Tibial nerve (tissue), 4 donors: ENCODE measurements around the gene ZFYVE28. TPM values are rescaled to one million over a fixed set of nuclear protein-coding genes. Genes with fewer than 3 reads are reported as not detected.
"Not testable (repeated sequence)": the region's sequence is repeated elsewhere in the genome, so short reads cannot be mapped to it uniquely, and the experiment has no call there.

Experiments used
- DNase-seq, 2 donors: peaks; one replicate each; pipeline ENCODE4 v3.0.0-alpha.2; 2019; ENCODE audit warnings: low spot score in 2 of 2
- H3K27ac ChIP-seq, 4 donors: fragments of 200-600 bp; sonication (generic) in 3 of 4; one replicate each; pipeline ENCODE4 v1.5.1; 2017 to 2019; ENCODE audit warnings: mild to moderate bottlenecking in 1 of 4
- H3K27me3 ChIP-seq, 2 donors: fragments of 200-600 bp; sonication (generic) in 1 of 2; one replicate each; pipeline versions ENCODE4 v1.5.1 to v1.6.0; 2017 to 2019
- H3K36me3 ChIP-seq, 3 donors: fragments of 200-600 bp; sonication (generic); one replicate each; pipeline ENCODE4 v1.5.1; 2018 to 2019
- H3K4me1 ChIP-seq, 4 donors: fragments of 200-600 bp; sonication (generic) in 3 of 4; one replicate each; pipeline ENCODE4 v1.5.1; 2017 to 2019
- H3K4me3 ChIP-seq, 4 donors: fragments of 200-600 bp; sonication (generic) in 3 of 4; one replicate each; pipeline ENCODE4 v1.5.1; 2017 to 2019; ENCODE audit warnings: mild to moderate bottlenecking in 1 of 4, moderate library complexity in 1 of 4
- H3K9me3 ChIP-seq, 4 donors: fragments of 200-600 bp; sonication (generic) in 3 of 4; one replicate each; pipeline ENCODE4 v1.5.1; 2017 to 2019
- CTCF ChIP-seq, 5 experiments: fragments of 200-600 bp in 3 of 5; fragments of 450-650 bp in 2 of 5; sonication (generic) in 3 of 5; IDR thresholded peaks; one replicate each; pipeline ENCODE4 v1.5.1; 2016 to 2019; ENCODE audit warnings: antibody characterized with exemption in 5 of 5, mild to moderate bottlenecking in 3 of 5, moderate library complexity in 2 of 5
- EP300 ChIP-seq, 2 donors: sonication (generic); formaldehyde crosslinking; IDR thresholded peaks; one replicate each; pipeline ENCODE4 v1.6.1; 2017; ENCODE audit warnings: antibody characterized with exemption in 2 of 2, mild to moderate bottlenecking in 1 of 2
- POLR2A ChIP-seq, 2 donors: fragments of 450-650 bp; IDR thresholded peaks; one replicate each; pipeline ENCODE4 v1.6.1; 2017; ENCODE audit warnings: antibody characterized with exemption in 2 of 2, mild to moderate bottlenecking in 2 of 2, moderate library complexity in 2 of 2
- WGBS, 2 donors: methylation state at CpG; one replicate each; pipeline ENCODE4 v1.1.5; 2018; 5-methylcytosine and 5-hydroxymethylcytosine counted together
- total RNA-seq, 4 donors: library from RNA; depleted of rRNA; stranded (reverse); fragments of >200 nt; gene quantifications; one replicate each; pipeline ENCODE4 v1.1.0, GENCODE V29; 2016

Gene ZFYVE28
- total RNA-seq, 4 donors from 2014 or later, result 16.2 to 44.4 (median 26.5) TPM

DNA sequence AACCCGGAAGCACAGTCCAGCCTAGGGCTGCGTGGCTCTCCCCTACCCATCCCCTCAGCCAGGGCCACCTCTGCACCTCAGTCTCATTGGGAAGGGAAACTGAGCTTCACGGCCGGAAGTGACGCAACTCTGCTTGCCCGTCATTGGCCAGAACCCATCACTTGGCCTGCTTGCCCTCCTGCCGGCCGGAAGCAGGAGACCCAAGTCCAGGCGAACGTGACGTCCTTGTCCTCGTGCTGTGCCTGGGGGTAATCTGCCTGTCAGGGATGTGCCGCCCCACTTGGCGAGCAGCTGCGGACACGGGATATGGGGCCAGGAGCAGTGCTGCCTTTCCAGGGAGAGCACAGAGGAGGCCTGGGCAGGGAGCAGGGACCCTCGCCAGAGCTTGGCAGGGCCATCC is 31.2 kb downstream of the ZFYVE28 start:
- Histone ChIP-seq H3K27me3 (no peaks in the 10 kb centered on the region), H3K9me3 (no peaks in the 10 kb centered on the region), H3K36me3 (no peaks in the 10 kb centered on the region), H3K4me1 (peaks cover 0 to 14% (median 0%) of the 10 kb centered on the region in 4 donors), H3K4me3 (no peak overlapping the region), H3K27ac (no peak overlapping the region)
- TF ChIP-seq CTCF (IDR thresholded peaks at IDR 0.05) (no peak), POLR2A (IDR thresholded peaks at IDR 0.05) (no peak), EP300 (IDR thresholded peaks at IDR 0.05) (no peak)
- 92 to 96% methylated on average over 6 to 17 of the region's 17 CpGs for WGBS, 2 donors
- no peak for DNase-seq

- no peaks in the 10 kb centered on the region for H3K27me3 ChIP-seq
- H3K4me3 ChIP-seq, result no peak overlapping the region
- WGBS, 2 donors, result 82 to 94% methylated on average over 19 of the region's 19 CpGs
- peaks cover 0 to under 1% (median 0%) of the 10 kb centered on the region in 4 donors for H3K9me3 ChIP-seq
- TF ChIP-seq POLR2A (IDR thresholded peaks at IDR 0.05) (no peak), EP300 (IDR thresholded peaks at IDR 0.05) (no peak), CTCF (IDR thresholded peaks at IDR 0.05) (no peak)
- H3K36me3 ChIP-seq, result no peaks in the 10 kb centered on the region
- H3K4me1 ChIP-seq, result peaks cover 0 to 14% (median 0%) of the 10 kb centered on the region in 4 donors
- no peak for DNase-seq
- H3K27ac ChIP-seq, result no peak overlapping the region
Measured at GRCh38 chr4:2386717-2387116, 31.7 kb downstream of the ZFYVE28 start.

DNA sequence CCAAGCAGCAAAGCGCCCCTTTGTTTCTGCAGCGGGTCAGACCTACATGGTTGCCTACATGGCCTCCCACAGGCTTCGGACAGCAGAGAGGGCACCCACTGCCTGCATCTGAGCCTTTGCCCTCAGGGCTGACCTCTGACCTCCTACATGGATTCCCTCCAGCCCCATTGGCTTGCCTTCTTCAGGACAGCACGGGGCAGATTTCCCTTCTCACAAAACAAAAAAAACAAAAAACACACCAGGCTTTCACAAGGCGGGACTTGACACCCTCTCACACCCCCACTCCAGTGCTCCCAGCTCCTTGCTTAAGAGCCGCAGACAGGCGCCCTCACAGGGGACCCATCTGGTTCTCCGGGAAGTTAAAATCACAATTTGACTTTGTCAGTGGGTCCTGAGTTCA is 32.9 kb downstream of the ZFYVE28 start:
- peaks cover 0 to 7% (median 0%) of the 10 kb centered on the region in 4 donors for H3K9me3 ChIP-seq
- H3K4me1 ChIP-seq, result peaks cover 0 to 14% (median 0%) of the 10 kb centered on the region in 4 donors
- H3K27me3 ChIP-seq, result no peaks in the 10 kb centered on the region
- no peak for TF ChIP-seq EP300 (IDR thresholded peaks at IDR 0.05)
- TF ChIP-seq CTCF (IDR thresholded peaks at IDR 0.05), result no peak
- TF ChIP-seq POLR2A (IDR thresholded peaks at IDR 0.05), result no peak
- no peak overlapping the region for H3K27ac ChIP-seq
- peaks cover 0 to 3% (median 0%) of the 10 kb centered on the region in 3 donors for H3K36me3 ChIP-seq
- DNase-seq, result no peak
- no peak overlapping the region for H3K4me3 ChIP-seq
- WGBS, 2 donors, result 36 to 59% methylated on average over 7 to 8 of the region's 8 CpGs

- H3K4me1 ChIP-seq, result peaks cover 0 to 14% (median 0%) of the 10 kb centered on the region in 4 donors
- no peak for TF ChIP-seq CTCF (IDR thresholded peaks at IDR 0.05)
- TF ChIP-seq EP300 (IDR thresholded peaks at IDR 0.05), result no peak
- TF ChIP-seq POLR2A (IDR thresholded peaks at IDR 0.05), result no peak
- 67 to 69% methylated on average over 6 of the region's 6 CpGs for WGBS, 2 donors
Measured at GRCh38 chr4:2384245-2384644, 34.2 kb downstream of the ZFYVE28 start.

DNA sequence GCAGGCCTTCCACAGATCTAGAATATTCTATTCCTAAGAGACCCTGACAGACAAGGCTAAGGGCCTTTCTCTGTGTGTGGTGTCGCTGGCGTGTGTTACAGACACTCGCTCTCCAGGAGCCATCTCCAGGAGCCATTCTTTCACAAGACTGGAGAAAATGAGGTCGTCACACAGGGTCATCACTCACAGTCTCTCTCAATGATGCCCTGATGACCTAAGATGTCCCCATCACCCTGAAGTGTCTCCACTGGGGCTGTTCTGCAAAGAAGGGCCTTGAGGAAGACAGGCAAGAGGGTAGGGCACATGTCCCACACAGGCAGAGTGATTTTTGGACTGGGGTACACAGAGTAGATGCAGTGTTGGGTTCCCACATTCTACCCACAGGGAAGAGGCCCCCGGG is 34.7 kb downstream of the ZFYVE28 start:
- Histone ChIP-seq H3K36me3 (peaks cover 0 to 3% (median 0%) of the 10 kb centered on the region in 3 donors), H3K9me3 (peaks cover 0 to 7% (median 0%) of the 10 kb centered on the region in 4 donors), H3K4me3 (no peak overlapping the region), H3K4me1 (peaks cover 0 to 9% (median 0%) of the 10 kb centered on the region in 4 donors), H3K27me3 (no peaks in the 10 kb centered on the region), H3K27ac (no peak overlapping the region)
- DNase-seq, result no peak
- TF ChIP-seq EP300 (IDR thresholded peaks at IDR 0.05) (no peak), POLR2A (IDR thresholded peaks at IDR 0.05) (no peak), CTCF (IDR thresholded peaks at IDR 0.05) (no peak)
- WGBS, 2 donors, result 91 to 98% methylated on average over 4 to 5 of the region's 5 CpGs

More at GRCh38 chr4:2384245-2384644, 34.2 kb downstream of the ZFYVE28 start:
- H3K36me3 ChIP-seq, result peaks cover 0 to 3% (median 0%) of the 10 kb centered on the region in 3 donors
- peaks cover 0 to 7% (median 0%) of the 10 kb centered on the region in 4 donors for H3K9me3 ChIP-seq
- H3K27me3 ChIP-seq, result no peaks in the 10 kb centered on the region
- H3K27ac ChIP-seq, result no peak overlapping the region
- DNase-seq, result no peak
- H3K4me3 ChIP-seq, result no peak overlapping the region

GRCh38 chr4:2383220-2383631 is 35.2 kb downstream of the ZFYVE28 start:
- H3K9me3 ChIP-seq, H3K27ac ChIP-seq, DNase-seq, H3K4me1 ChIP-seq, H3K36me3 ChIP-seq, H3K27me3 ChIP-seq, H3K4me3 ChIP-seq: not testable (repeated sequence)
- WGBS, 2 donors, result 91 to 93% methylated on average over 8 of the region's 8 CpGs

- not testable (repeated sequence) for H3K4me1 ChIP-seq, H3K4me3 ChIP-seq, H3K27me3 ChIP-seq, H3K27ac ChIP-seq, H3K36me3 ChIP-seq, H3K9me3 ChIP-seq, DNase-seq
- WGBS, 2 donors, result 72 to 77% methylated on average over 7 of the region's 7 CpGs
Measured at GRCh38 chr4:2382769-2383202, 35.7 kb downstream of the ZFYVE28 start.

DNA sequence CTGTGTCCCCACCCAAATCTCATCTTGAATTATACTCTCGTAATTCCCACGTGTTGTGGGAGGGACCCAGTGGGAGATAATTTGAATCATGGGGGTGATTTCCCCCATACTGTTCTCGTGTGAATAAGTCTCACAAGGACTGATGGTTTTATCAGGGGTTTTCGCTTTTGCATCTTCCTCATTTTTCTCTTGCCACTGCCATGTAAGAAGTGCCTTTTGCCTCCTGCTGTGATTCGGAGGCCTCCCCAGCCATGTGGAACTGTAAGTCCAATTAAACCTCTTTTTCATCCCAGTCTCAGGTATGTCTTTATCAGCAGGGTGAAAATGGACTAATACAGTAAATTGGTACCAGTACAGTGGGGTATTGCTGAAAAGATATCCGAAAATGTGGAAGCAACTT is 37.9 kb downstream of the ZFYVE28 start:
- not testable (repeated sequence) for H3K27ac ChIP-seq, H3K4me1 ChIP-seq, H3K36me3 ChIP-seq, DNase-seq, H3K4me3 ChIP-seq, H3K9me3 ChIP-seq, H3K27me3 ChIP-seq
- WGBS, 2 donors, result 83 to 87% methylated on average over 6 of the region's 6 CpGs
